Measurements from ENCODE around the gene ANLN.

DNA sequence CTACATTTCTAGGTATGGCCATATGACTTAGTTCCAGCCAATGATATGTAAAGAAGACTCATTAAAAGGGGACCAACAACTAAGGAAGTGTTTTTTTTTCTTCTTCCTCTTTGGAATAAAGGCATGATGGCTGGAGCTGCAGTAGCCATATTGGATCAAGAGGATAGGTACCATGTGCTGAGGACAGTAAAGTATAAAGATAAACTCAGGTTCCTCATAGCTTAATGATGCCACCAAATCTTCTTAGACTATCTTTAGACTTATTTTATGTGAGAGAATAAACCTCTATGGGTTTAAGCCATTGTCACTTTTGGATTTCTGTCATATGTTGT lies 85.3 kb downstream of the ANLN start:
- TF ChIP-seq, protein P1, sequence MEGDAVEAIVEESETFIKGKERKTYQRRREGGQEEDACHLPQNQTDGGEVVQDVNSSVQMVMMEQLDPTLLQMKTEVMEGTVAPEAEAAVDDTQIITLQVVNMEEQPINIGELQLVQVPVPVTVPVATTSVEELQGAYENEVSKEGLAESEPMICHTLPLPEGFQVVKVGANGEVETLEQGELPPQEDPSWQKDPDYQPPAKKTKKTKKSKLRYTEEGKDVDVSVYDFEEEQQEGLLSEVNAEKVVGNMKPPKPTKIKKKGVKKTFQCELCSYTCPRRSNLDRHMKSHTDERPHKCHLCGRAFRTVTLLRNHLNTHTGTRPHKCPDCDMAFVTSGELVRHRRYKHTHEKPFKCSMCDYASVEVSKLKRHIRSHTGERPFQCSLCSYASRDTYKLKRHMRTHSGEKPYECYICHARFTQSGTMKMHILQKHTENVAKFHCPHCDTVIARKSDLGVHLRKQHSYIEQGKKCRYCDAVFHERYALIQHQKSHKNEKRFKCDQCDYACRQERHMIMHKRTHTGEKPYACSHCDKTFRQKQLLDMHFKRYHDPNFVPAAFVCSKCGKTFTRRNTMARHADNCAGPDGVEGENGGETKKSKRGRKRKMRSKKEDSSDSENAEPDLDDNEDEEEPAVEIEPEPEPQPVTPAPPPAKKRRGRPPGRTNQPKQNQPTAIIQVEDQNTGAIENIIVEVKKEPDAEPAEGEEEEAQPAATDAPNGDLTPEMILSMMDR (IDR thresholded peaks at IDR 0.05; ENCODE audit: low read depth, low read length): no peak
- no peak for TF ChIP-seq MYC (IDR thresholded peaks at IDR 0.05; ENCODE audit: low read depth, low read length)
- no peak for TF ChIP-seq POLR2A (IDR thresholded peaks at IDR 0.05; ENCODE audit: extremely low read depth, insufficient read length)
- TF ChIP-seq, protein P2, sequence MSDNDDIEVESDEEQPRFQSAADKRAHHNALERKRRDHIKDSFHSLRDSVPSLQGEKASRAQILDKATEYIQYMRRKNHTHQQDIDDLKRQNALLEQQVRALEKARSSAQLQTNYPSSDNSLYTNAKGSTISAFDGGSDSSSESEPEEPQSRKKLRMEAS (IDR thresholded peaks at IDR 0.05; ENCODE audit: low read depth, low read length): no peak

Data from NB4 (cell line).